ENCODE measurements around the gene C1S. TPM values are rescaled to one million over a fixed set of nuclear protein-coding genes. Genes with fewer than 3 reads are reported as not detected.

The C1S gene
- total and polyA plus RNA-seq, 2 donors (not counting 3 experiments of a cell fraction or from before 2014, with no cell fraction given): 0.32 to 0.38 TPM

DNA sequence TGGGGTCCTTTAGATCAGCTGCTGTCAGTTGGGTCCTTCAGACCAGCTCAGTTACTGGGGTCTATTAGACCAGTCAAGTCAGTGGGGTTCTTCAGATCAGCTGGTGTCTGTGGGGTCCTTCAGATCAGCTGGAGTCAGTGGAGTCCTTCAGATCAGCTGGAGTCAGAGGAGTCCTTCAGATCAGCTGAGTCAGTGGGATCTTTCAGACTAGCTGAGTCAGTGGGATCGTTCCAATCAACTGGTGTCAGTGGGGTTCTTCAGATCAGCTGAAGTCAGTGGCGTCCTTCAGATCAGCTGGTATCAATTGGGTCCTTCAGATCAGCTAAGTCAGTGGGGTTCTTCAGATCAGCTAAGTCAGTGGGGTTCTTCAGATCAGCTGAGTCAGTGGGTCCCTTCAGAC lies 27.5 kb upstream of the C1S start:
- Histone ChIP-seq H3K4me3 (replicated peaks in 1 of 3; ENCODE audit: insufficient read depth in 1 of 3, low read depth in 1 of 3, low read length in 3 of 3) (no peak overlapping the region), H3K4me2 (ENCODE audit: insufficient read depth, low read length) (no peak overlapping the region), H3K27me3 (ENCODE audit: control insufficient read depth in 2 of 2, insufficient read depth in 2 of 2, low read length in 2 of 2) (peaks cover 5 to 8% of the 10 kb centered on the region in 2 experiments), H3K9me1 (replicated peaks; ENCODE audit: control insufficient read depth, extremely low read depth, insufficient read depth, low read length) (no peaks in the 10 kb centered on the region), H3K9me3 (replicated peaks; ENCODE audit: control insufficient read depth, insufficient read depth, low read length) (no peaks in the 10 kb centered on the region), H3K9ac (replicated peaks; ENCODE audit: extremely low read depth, insufficient read depth, low read length) (no peak overlapping the region), H4K20me1 (replicated peaks; ENCODE audit: control insufficient read depth, extremely low read depth, insufficient read depth, low read length) (no peaks in the 10 kb centered on the region), H3K27ac (ENCODE audit: insufficient read depth, low read depth, low read length) (no peak overlapping the region), H3K36me3 (ENCODE audit: control insufficient read depth in 2 of 2, extremely low read depth in 1 of 2, insufficient read depth in 2 of 2, low read length in 2 of 2) (no peaks in the 10 kb centered on the region), H3K4me1 (ENCODE audit: control insufficient read depth, extremely low read depth, insufficient read depth, low read length) (no peaks in the 10 kb centered on the region), H2AFZ (ENCODE audit: low read depth, low read length) (no peak overlapping the region), H3K79me2 (ENCODE audit: control insufficient read depth, insufficient read depth, low read length) (no peaks in the 10 kb centered on the region)
- ChIA-PET POLR2A (no interaction called here), CTCF (interaction anchor here (1.2 to 2.4 kb wide), 4 partner anchors 8 to 76 kb away, joined by 3 to 7 read pairs (median 4); partner anchors contain the start of genes C1RL and LPCAT3)
- intact Hi-C loops (cut with micrococcal nuclease): no loop called here
- no peak for FAIRE-seq
- no TSS peak for BruUV-seq (replicated peaks)
- TF ChIP-seq EZH2 (IDR thresholded peaks at IDR 0.05; ENCODE audit: borderline replicate concordance, low read depth, low read length, severe bottlenecking): no peak
- TF ChIP-seq, protein P1, sequence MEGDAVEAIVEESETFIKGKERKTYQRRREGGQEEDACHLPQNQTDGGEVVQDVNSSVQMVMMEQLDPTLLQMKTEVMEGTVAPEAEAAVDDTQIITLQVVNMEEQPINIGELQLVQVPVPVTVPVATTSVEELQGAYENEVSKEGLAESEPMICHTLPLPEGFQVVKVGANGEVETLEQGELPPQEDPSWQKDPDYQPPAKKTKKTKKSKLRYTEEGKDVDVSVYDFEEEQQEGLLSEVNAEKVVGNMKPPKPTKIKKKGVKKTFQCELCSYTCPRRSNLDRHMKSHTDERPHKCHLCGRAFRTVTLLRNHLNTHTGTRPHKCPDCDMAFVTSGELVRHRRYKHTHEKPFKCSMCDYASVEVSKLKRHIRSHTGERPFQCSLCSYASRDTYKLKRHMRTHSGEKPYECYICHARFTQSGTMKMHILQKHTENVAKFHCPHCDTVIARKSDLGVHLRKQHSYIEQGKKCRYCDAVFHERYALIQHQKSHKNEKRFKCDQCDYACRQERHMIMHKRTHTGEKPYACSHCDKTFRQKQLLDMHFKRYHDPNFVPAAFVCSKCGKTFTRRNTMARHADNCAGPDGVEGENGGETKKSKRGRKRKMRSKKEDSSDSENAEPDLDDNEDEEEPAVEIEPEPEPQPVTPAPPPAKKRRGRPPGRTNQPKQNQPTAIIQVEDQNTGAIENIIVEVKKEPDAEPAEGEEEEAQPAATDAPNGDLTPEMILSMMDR (IDR thresholded peaks at IDR 0.05; ENCODE audit: extremely low read depth in 1 of 2, insufficient read depth in 1 of 2, low read depth in 1 of 2, low read length in 2 of 2): no peak
- TF ChIP-seq POLR2AphosphoS5 (IDR thresholded peaks at IDR 0.05; ENCODE audit: insufficient read depth, low read depth, low read length): no peak
- TF ChIP-seq, protein P2, sequence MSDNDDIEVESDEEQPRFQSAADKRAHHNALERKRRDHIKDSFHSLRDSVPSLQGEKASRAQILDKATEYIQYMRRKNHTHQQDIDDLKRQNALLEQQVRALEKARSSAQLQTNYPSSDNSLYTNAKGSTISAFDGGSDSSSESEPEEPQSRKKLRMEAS (IDR thresholded peaks at IDR 0.05; ENCODE audit: insufficient read depth, insufficient read length): no peak
- TF ChIP-seq FOS (IDR thresholded peaks at IDR 0.05; ENCODE audit: borderline replicate concordance, insufficient read depth, low read length): no peak
- no peak for TF ChIP-seq GATA2 (IDR thresholded peaks at IDR 0.05; ENCODE audit: insufficient read depth, insufficient read length, low read depth, low read length)
- no peak for TF ChIP-seq POLR2A (IDR thresholded peaks at IDR 0.05; ENCODE audit: low read depth, low read length)
- no peak for TF ChIP-seq MYC (IDR thresholded peaks at IDR 0.05; ENCODE audit: low read depth, low read length)
- DNase-seq (ENCODE audit: low read depth, low spot score): no peak
- dilution Hi-C loops (cut with MboI; ENCODE audit: extremely low pct_ligation_motif_present, low sequenced_read_pairs): no loop called here

All from endothelial cell of umbilical vein (primary cell).